Activated naive CD4-positive, alpha-beta T cell treated with anti-CD3 and anti-CD28 coated beads for 36 hours (primary cell): ENCODE results near the gene FAM163A. TPM values are rescaled to one million over a fixed set of nuclear protein-coding genes. Genes with fewer than 3 reads are reported as not detected.
"Not testable (repeated sequence)": the region's sequence is repeated elsewhere in the genome, so short reads cannot be mapped to it uniquely, and the experiment has no call there.

Experiments used
- CTCF ChIA-PET: fragments of 350-600 bp; sonication (Branson Sonifier 250); formaldehyde crosslinking; loops from one replicate; lab custom pipeline; 2021; ENCODE audit warnings: antibody characterized with exemption; lab: Charles Lee
- DNase-seq: peaks from one replicate; pipeline ENCODE4 v3.0.0-alpha.2; 2020
- H3K27ac Mint-ChIP-seq: one replicate; pipeline ENCODE4 v1.8.0; 2021; ENCODE audit warnings: mild to moderate bottlenecking, mixed read lengths
- H3K27me3 Mint-ChIP-seq: one replicate; pipeline ENCODE4 v1.8.0; 2021; ENCODE audit warnings: low read depth, mixed read lengths
- H3K36me3 Mint-ChIP-seq: one replicate; pipeline ENCODE4 v1.8.0; 2021; ENCODE audit warnings: low read depth, mixed read lengths
- H3K4me1 Mint-ChIP-seq: one replicate; pipeline ENCODE4 v1.8.0; 2021; ENCODE audit warnings: low read depth, mixed read lengths
- H3K4me3 Mint-ChIP-seq: one replicate; pipeline ENCODE4 v1.8.0; 2021; ENCODE audit warnings: mild to moderate bottlenecking, moderate library complexity, mixed read lengths
- H3K9me3 Mint-ChIP-seq: one replicate; pipeline ENCODE4 v1.8.0; 2021; ENCODE audit warnings: mixed read lengths
- intact Hi-C: fragments of 100-400 bp; cut with micrococcal nuclease; formaldehyde crosslinking; loops from one replicate; pipeline ENCODE4 v1.15.1; 2023
- total RNA-seq, 2 experiments: library from RNA; stranded (reverse); gene quantifications; one replicate each; pipeline ENCODE4 v1.2.3, GENCODE V29; 2021

FAM163A gene
- total RNA-seq, 2 experiments from 2014 or later: 0.10 TPM; not detected in 1

GRCh38 chr1:179798213-179798863 is 55.2 kb downstream of the FAM163A start:
- intact Hi-C loops: no loop called here
- no peaks in the 10 kb centered on the region for H3K4me1 Mint-ChIP-seq
- CTCF ChIA-PET: interaction anchor here (0.6 to 2.8 kb wide), 5 partner anchors 12 to 798 kb away, joined by 3 to 22 read pairs (median 5); no protein-coding TSS in a partner anchor
- H3K27ac Mint-ChIP-seq: no peak overlapping the region
- H3K27me3 Mint-ChIP-seq: no peaks in the 10 kb centered on the region
- DNase-seq: no peak
- H3K4me3 Mint-ChIP-seq: no peak overlapping the region
- no peaks in the 10 kb centered on the region for H3K36me3 Mint-ChIP-seq
- no peaks in the 10 kb centered on the region for H3K9me3 Mint-ChIP-seq

DNA sequence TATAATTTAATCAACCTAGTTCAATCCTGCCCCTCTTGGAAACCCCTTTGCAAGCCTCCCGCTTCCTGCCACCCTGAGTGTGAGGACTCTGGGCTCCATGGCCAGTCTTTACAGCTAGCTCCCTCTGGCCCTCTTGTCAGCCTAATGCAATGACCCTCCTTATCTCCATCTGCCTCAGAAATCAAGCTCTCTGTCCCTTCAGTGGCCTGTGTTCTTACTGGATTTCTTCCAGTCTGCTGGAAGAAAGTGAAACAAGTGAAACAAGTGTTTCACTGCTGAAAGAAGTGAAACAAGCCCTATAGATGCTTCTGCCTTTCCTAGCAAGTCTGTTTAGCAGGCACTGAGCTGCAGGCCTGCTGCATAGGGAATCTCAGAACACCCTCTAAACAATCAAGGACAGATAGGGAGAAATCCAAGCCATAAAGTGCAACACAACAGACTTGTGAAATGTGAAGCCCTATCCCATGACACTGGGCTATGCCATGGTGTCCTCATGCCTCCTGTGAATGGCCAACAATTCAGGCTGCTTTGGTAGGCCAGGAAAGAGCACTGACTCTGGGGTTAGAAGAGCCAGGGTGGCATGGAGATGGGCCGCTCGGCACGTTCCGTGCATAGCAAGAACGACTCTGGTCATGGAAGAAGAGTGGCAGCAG is 55.9 kb downstream of the FAM163A start:
- Mint-ChIP-seq H3K9me3 (no peaks in the 10 kb centered on the region), H3K4me1 (no peaks in the 10 kb centered on the region), H3K27ac (no peak overlapping the region), H3K27me3 (no peaks in the 10 kb centered on the region), H3K36me3 (no peaks in the 10 kb centered on the region), H3K4me3 (no peak overlapping the region)
- intact Hi-C loops: no loop called here
- CTCF ChIA-PET: interaction anchor here (0.7 to 2.8 kb wide), 5 partner anchors 11 to 798 kb away, joined by 3 to 22 read pairs (median 8); no protein-coding TSS in a partner anchor
- DNase-seq: no peak

GRCh38 chr1:179800481-179800880 is 57.4 kb downstream of the FAM163A start:
- no peaks in the 10 kb centered on the region for H3K36me3 Mint-ChIP-seq
- no peak overlapping the region for H3K27ac Mint-ChIP-seq
- H3K4me3 Mint-ChIP-seq: no peak overlapping the region
- intact Hi-C loops: no loop called here
- CTCF ChIA-PET: interaction anchor here (2.2 to 3.8 kb wide), 3 partner anchors 10 to 94 kb away, joined by 8 to 14 read pairs (median 14); no protein-coding TSS in a partner anchor
- H3K9me3 Mint-ChIP-seq: no peaks in the 10 kb centered on the region
- no peak for DNase-seq
- no peaks in the 10 kb centered on the region for H3K27me3 Mint-ChIP-seq
- H3K4me1 Mint-ChIP-seq: no peaks in the 10 kb centered on the region

GRCh38 chr1:179803104-179803503 is 60.0 kb downstream of the FAM163A start:
- DNase-seq: no peak
- intact Hi-C loops: no loop called here
- Mint-ChIP-seq H3K4me3 (no peak overlapping the region), H3K4me1 (no peaks in the 10 kb centered on the region), H3K27me3 (no peaks in the 10 kb centered on the region), H3K9me3 (no peaks in the 10 kb centered on the region), H3K27ac (no peak overlapping the region), H3K36me3 (no peaks in the 10 kb centered on the region)
- CTCF ChIA-PET: interaction anchor here (0.5 to 3.8 kb wide), 3 partner anchors 12 to 93 kb away, joined by 4 to 14 read pairs (median 4); no protein-coding TSS in a partner anchor

GRCh38 chr1:179803918-179804317 is 60.8 kb downstream of the FAM163A start:
- Mint-ChIP-seq H3K27me3 (no peaks in the 10 kb centered on the region), H3K27ac (no peak overlapping the region), H3K9me3 (no peaks in the 10 kb centered on the region), H3K4me1 (no peaks in the 10 kb centered on the region), H3K36me3 (no peaks in the 10 kb centered on the region), H3K4me3 (no peak overlapping the region)
- DNase-seq: no peak
- intact Hi-C loops: no loop called here
- CTCF ChIA-PET: interaction anchor here (18.5 kb wide), 1 partner anchor 101 kb away, joined by 771 read pairs; no protein-coding TSS in a partner anchor

DNA sequence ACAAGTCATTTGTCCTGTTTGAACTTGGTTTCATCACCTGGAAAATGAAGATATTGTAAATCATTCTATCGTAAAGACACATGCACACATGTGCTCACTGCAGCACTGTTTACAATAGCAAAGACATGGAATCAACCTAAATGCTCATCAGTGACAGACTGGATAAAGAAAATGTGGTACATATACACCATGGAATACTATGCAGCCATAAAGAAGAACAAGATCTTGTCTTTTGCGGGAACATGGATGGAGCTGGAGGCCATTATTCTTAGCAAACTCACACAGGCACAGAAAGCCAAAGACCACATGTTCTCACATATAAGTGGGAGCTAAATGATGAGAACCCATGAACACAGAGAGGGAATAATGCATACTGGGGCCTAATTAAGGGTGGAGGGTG is 61.3 kb downstream of the FAM163A start:
- H3K27ac Mint-ChIP-seq, DNase-seq, H3K4me3 Mint-ChIP-seq, intact Hi-C loops, H3K27me3 Mint-ChIP-seq, H3K36me3 Mint-ChIP-seq, H3K9me3 Mint-ChIP-seq, H3K4me1 Mint-ChIP-seq: not testable (repeated sequence)
- CTCF ChIA-PET: interaction anchor here (18.5 kb wide), 1 partner anchor 102 kb away, joined by 771 read pairs; no protein-coding TSS in a partner anchor

DNA sequence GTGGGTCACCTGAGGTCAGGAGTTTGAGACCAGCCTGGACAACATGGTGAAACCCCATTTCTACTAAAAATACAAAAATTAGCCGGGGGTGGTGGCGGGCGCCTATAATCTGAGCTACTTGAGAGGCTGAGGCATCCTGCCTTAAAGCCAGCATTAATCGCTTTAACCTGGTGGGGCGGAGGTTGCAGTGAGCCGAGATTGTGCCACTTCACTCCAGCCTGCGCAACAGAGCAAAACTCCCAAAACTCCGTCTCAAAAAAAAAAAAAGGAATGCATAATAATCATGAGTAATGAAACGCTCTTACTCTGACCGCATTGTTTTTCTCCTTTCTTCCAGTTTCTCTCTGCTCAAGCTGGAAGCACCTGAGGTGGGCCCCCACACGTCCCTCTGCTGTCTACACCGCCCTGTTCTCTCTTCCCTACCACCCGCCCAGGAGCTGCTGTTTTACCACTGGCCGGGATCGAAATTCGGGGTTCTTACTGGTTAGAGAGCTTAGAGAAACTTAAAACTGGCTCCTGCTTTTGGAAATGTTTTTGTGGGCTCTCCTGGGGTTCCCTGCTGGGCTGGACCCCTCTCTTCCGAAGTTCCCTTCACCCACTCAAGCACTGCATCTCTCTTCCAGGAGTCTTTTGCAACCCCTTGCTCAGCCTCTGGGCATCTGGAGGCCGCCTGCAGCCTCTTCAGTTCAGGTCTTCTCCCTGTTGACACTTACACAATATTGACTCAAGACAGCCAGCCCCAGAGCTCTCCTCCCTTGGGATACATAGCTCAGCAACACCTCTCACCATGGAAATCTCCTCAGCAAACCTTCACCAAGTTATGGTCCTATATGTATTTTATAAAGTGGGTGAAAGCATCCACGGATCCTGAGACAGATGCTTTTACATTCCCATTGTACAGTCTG is 62.5 kb downstream of the FAM163A start:
- Mint-ChIP-seq H3K4me3 (no peak overlapping the region), H3K9me3 (no peaks in the 10 kb centered on the region), H3K4me1 (peaks cover 4% of the 10 kb centered on the region), H3K27ac (no peak overlapping the region), H3K36me3 (no peaks in the 10 kb centered on the region), H3K27me3 (no peaks in the 10 kb centered on the region)
- CTCF ChIA-PET: interaction anchor here (0.7 to 18.5 kb wide), 3 partner anchors 9 to 103 kb away, joined by 3 to 771 read pairs (median 9); no protein-coding TSS in a partner anchor
- intact Hi-C loops: no loop called here
- DNase-seq: no peak

DNA sequence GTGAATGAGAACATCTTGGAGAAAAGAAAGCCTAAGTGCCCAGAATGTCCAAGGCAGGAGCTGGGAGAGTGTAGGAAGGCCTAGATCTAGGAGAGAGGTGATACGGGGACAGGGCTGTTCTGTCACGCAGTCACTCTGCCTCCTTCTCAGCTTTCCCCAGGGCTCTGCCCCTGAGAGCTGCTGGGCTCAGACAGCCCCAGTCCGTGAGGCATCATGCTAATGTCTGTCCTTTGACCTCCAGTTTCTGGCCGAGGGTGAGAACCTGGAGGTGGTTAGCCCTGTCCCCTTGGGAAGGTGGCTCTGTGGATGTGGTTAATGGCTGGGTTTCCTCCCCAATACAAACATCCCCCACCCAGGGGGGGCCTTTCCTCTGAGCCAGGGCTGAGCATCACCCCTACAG is 63.2 kb downstream of the FAM163A start:
- DNase-seq: no peak
- intact Hi-C loops: no loop called here
- H3K27ac Mint-ChIP-seq: no peak overlapping the region
- no peaks in the 10 kb centered on the region for H3K27me3 Mint-ChIP-seq
- no peaks in the 10 kb centered on the region for H3K9me3 Mint-ChIP-seq
- peaks cover 4% of the 10 kb centered on the region for H3K4me1 Mint-ChIP-seq
- no peaks in the 10 kb centered on the region for H3K36me3 Mint-ChIP-seq
- H3K4me3 Mint-ChIP-seq: no peak overlapping the region
- CTCF ChIA-PET: interaction anchor here (2.1 to 18.5 kb wide), 2 partner anchors 8 to 104 kb away, joined by 9 to 771 read pairs; no protein-coding TSS in a partner anchor

GRCh38 chr1:179807291-179807690 is 64.2 kb downstream of the FAM163A start:
- CTCF ChIA-PET: interaction anchor here (0.9 to 18.5 kb wide), 2 partner anchors 75 to 105 kb away, joined by 3 to 771 read pairs; no protein-coding TSS in a partner anchor
- no peaks in the 10 kb centered on the region for H3K36me3 Mint-ChIP-seq
- H3K9me3 Mint-ChIP-seq: no peaks in the 10 kb centered on the region
- no peak overlapping the region for H3K27ac Mint-ChIP-seq
- no peak for DNase-seq
- intact Hi-C loops: no loop called here
- H3K4me3 Mint-ChIP-seq: no peak overlapping the region
- H3K27me3 Mint-ChIP-seq: no peaks in the 10 kb centered on the region
- H3K4me1 Mint-ChIP-seq: peaks cover 4% of the 10 kb centered on the region

GRCh38 chr1:179807691-179808485 is 64.8 kb downstream of the FAM163A start:
- H3K4me3 Mint-ChIP-seq: no peak overlapping the region

DNA sequence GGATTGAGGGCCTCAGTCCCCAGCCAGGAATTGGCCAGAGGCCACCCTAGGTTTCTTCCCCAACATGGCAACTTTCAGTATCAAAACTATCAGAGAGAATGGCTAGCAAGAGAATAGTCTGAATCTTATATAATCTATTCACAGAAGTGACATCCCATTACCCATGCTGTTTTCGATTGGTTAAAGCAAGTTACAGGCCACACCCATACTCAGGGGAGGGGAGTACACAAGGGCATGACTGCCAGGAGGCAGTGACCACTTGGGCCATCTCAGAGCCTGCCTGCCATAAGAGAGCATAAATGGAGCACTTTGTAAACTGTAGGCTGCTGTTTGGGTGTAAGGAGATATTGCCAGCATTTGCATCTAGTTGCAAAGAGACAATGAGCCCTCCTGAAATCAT is 65.4 kb downstream of the FAM163A start:
- CTCF ChIA-PET: interaction anchor here (0.7 to 18.5 kb wide), 16 partner anchors 11 to 106 kb away, joined by 3 to 771 read pairs (median 12); no protein-coding TSS in a partner anchor
- DNase-seq: no peak
- H3K36me3 Mint-ChIP-seq: no peaks in the 10 kb centered on the region
- H3K9me3 Mint-ChIP-seq: no peaks in the 10 kb centered on the region
- H3K27me3 Mint-ChIP-seq: no peaks in the 10 kb centered on the region
- intact Hi-C loops: no loop called here
- no peak overlapping the region for H3K27ac Mint-ChIP-seq
- no peak overlapping the region for H3K4me3 Mint-ChIP-seq
- H3K4me1 Mint-ChIP-seq: peaks cover 4% of the 10 kb centered on the region

More at GRCh38 chr1:179807691-179808485, 64.8 kb downstream of the FAM163A start:
- Mint-ChIP-seq H3K4me1 (peaks cover 4% of the 10 kb centered on the region), H3K27ac (no peak overlapping the region), H3K27me3 (no peaks in the 10 kb centered on the region), H3K9me3 (no peaks in the 10 kb centered on the region), H3K36me3 (no peaks in the 10 kb centered on the region)
- intact Hi-C loops: no loop called here
- CTCF ChIA-PET: interaction anchor here (0.9 to 18.5 kb wide), 6 partner anchors 16 to 105 kb away, joined by 3 to 771 read pairs (median 17); no protein-coding TSS in a partner anchor
- no peak for DNase-seq
